Activated T-cell treated with anti-CD3 and anti-CD28 coated beads, Interleukin-2, amount 50 U/mL, for 4 hours (primary cell): ENCODE results near the gene EVI5. TPM values are rescaled to one million over a fixed set of nuclear protein-coding genes. Genes with fewer than 3 reads are reported as not detected.

Experiments
- ATAC-seq, 2 donors: fragments of 200-7000 bp; cut with Tn5 transposase; one replicate each; pipeline ENCODE4 v1.10.0; 2021
- DNase-seq: peaks from one replicate; pipeline ENCODE4 v3.0.0-alpha.2; 2020
- H3K27me3 Mint-ChIP-seq: one replicate; pipeline ENCODE4 v1.8.0; 2021; ENCODE audit warnings: low read depth, mixed read lengths
- H3K36me3 Mint-ChIP-seq: one replicate; pipeline ENCODE4 v1.8.0; 2022; ENCODE audit warnings: mixed read lengths; ENCODE audit not compliant: insufficient read depth
- H3K4me1 Mint-ChIP-seq: one replicate; pipeline ENCODE4 v1.8.0; 2021; ENCODE audit warnings: low read depth, mixed read lengths
- H3K4me3 Mint-ChIP-seq: one replicate; pipeline ENCODE4 v1.8.0; 2021; ENCODE audit warnings: mild to moderate bottlenecking, moderate library complexity, mixed read lengths
- H3K9me3 Mint-ChIP-seq: one replicate; pipeline ENCODE4 v1.8.0; 2021; ENCODE audit warnings: mixed read lengths
- total RNA-seq, 3 donors: library from RNA; stranded (reverse); gene quantifications; one replicate each; pipeline ENCODE4 v1.2.1, GENCODE V29; 2021

Gene EVI5
- 10 to 100 TPM; 28.7 to 32.9 (median 29.8) TPM for total RNA-seq

GRCh38 chr1:92784639-92785500 lies at the start of gene EVI5:
Gene EVI5, minus strand, starts transcription at chr1:92785108. Its CDS starts 48,562 bp downstream, at chr1:92736546.
- DNase-seq (peak; percentile 50), ATAC-seq (peak; percentile 87 to 88)
- no peaks in the 10 kb centered on the region for H3K36me3 Mint-ChIP-seq
- no peaks in the 10 kb centered on the region for H3K9me3 Mint-ChIP-seq
- H3K27me3 Mint-ChIP-seq = peaks cover 43% of the 10 kb centered on the region
- H3K4me3 Mint-ChIP-seq = peak within 1 kb of the TSS; percentile 76
- peaks cover 12% of the 10 kb centered on the region for H3K4me1 Mint-ChIP-seq

- Mint-ChIP-seq H3K4me3 (peak overlapping the region; percentile 94), H3K27me3 (no peaks in the 10 kb centered on the region), H3K4me1 (peaks cover 58% of the 10 kb centered on the region), H3K9me3 (no peaks in the 10 kb centered on the region), H3K36me3 (peaks cover 73% of the 10 kb centered on the region)
- ATAC-seq (no peak), DNase-seq (no peak)
Observed at GRCh38 chr1:92834617-92835016, 49.7 kb upstream of the EVI5 start.

GRCh38 chr1:92833840-92834239 lies 48.9 kb upstream of the EVI5 start:
- peaks cover 68% of the 10 kb centered on the region for H3K36me3 Mint-ChIP-seq
- DNase-seq = no peak
- no peak for ATAC-seq
- H3K9me3 Mint-ChIP-seq = no peaks in the 10 kb centered on the region
- peak overlapping the region; percentile 94 for H3K4me3 Mint-ChIP-seq
- peaks cover 52% of the 10 kb centered on the region for H3K4me1 Mint-ChIP-seq
- H3K27me3 Mint-ChIP-seq = no peaks in the 10 kb centered on the region

GRCh38 chr1:92832537-92833114 lies 47.7 kb upstream of the EVI5 start:
- ATAC-seq (peak; percentile 1 to 3), DNase-seq (no peak)
- peaks cover 40% of the 10 kb centered on the region for H3K4me1 Mint-ChIP-seq
- H3K27me3 Mint-ChIP-seq = no peaks in the 10 kb centered on the region
- no peaks in the 10 kb centered on the region for H3K9me3 Mint-ChIP-seq
- peaks cover 56% of the 10 kb centered on the region for H3K36me3 Mint-ChIP-seq
- H3K4me3 Mint-ChIP-seq = peak overlapping the region; percentile 94

GRCh38 chr1:92831762-92832536 lies 47.0 kb upstream of the EVI5 start, which contains the start of gene RPL5:
Gene RPL5, plus strand, starts transcription at chr1:92832040. Its CDS starts 75 bp downstream, at chr1:92832115.
- Mint-ChIP-seq H3K27me3 (no peaks in the 10 kb centered on the region), H3K4me1 (peaks cover 33% of the 10 kb centered on the region), H3K36me3 (peaks cover 49% of the 10 kb centered on the region), H3K9me3 (no peaks in the 10 kb centered on the region), H3K4me3 (peak within 1 kb of the TSS; percentile 94)
- ATAC-seq (peak; percentile 85 to 87), DNase-seq (peak; percentile 96)

GRCh38 chr1:92831368-92831761 lies 46.5 kb upstream of the EVI5 start:
- Mint-ChIP-seq H3K4me1 (peaks cover 27% of the 10 kb centered on the region), H3K4me3 (peak overlapping the region; percentile 94), H3K36me3 (peaks cover 45% of the 10 kb centered on the region), H3K27me3 (no peaks in the 10 kb centered on the region), H3K9me3 (no peaks in the 10 kb centered on the region)
- DNase-seq (no peak), ATAC-seq (no peak)

- Mint-ChIP-seq H3K4me3 (no peak overlapping the region), H3K27me3 (no peaks in the 10 kb centered on the region), H3K9me3 (no peaks in the 10 kb centered on the region), H3K4me1 (no peaks in the 10 kb centered on the region), H3K36me3 (peaks cover under 1% of the 10 kb centered on the region)
- ATAC-seq (no peak), DNase-seq (no peak)
Observed at GRCh38 chr1:92826792-92827191, 41.9 kb upstream of the EVI5 start.

- Mint-ChIP-seq H3K27me3 (peaks cover 3% of the 10 kb centered on the region), H3K4me3 (no peak overlapping the region), H3K36me3 (no peaks in the 10 kb centered on the region), H3K4me1 (no peaks in the 10 kb centered on the region), H3K9me3 (no peaks in the 10 kb centered on the region)
- no peak for DNase-seq
- no peak for ATAC-seq
Observed at GRCh38 chr1:92822879-92823278, 38.0 kb upstream of the EVI5 start.

- Mint-ChIP-seq H3K27me3 (peaks cover 11% of the 10 kb centered on the region), H3K36me3 (no peaks in the 10 kb centered on the region), H3K9me3 (no peaks in the 10 kb centered on the region), H3K4me3 (no peak overlapping the region), H3K4me1 (no peaks in the 10 kb centered on the region)
- DNase-seq (no peak), ATAC-seq (no peak)
Observed at GRCh38 chr1:92820551-92820950, 35.6 kb upstream of the EVI5 start.

- no peak for DNase-seq
- Mint-ChIP-seq H3K4me3 (no peak overlapping the region), H3K27me3 (peaks cover 11% of the 10 kb centered on the region), H3K9me3 (no peaks in the 10 kb centered on the region), H3K36me3 (no peaks in the 10 kb centered on the region), H3K4me1 (no peaks in the 10 kb centered on the region)
- no peak for ATAC-seq
Observed at GRCh38 chr1:92820024-92820423, 35.1 kb upstream of the EVI5 start.

- peak; percentile 62 to 71 for ATAC-seq
- Mint-ChIP-seq H3K9me3 (no peaks in the 10 kb centered on the region), H3K4me1 (no peaks in the 10 kb centered on the region), H3K27me3 (peaks cover 16% of the 10 kb centered on the region), H3K36me3 (no peaks in the 10 kb centered on the region), H3K4me3 (no peak overlapping the region)
- DNase-seq = no peak
Observed at GRCh38 chr1:92817986-92818764, 33.3 kb upstream of the EVI5 start.

GRCh38 chr1:92817137-92817697 lies 32.3 kb upstream of the EVI5 start:
- DNase-seq (no peak), ATAC-seq (no peak)
- no peaks in the 10 kb centered on the region for H3K4me1 Mint-ChIP-seq
- H3K27me3 Mint-ChIP-seq = peaks cover 16% of the 10 kb centered on the region
- no peaks in the 10 kb centered on the region for H3K36me3 Mint-ChIP-seq
- no peaks in the 10 kb centered on the region for H3K9me3 Mint-ChIP-seq
- no peak overlapping the region for H3K4me3 Mint-ChIP-seq

GRCh38 chr1:92816732-92817131 lies 31.8 kb upstream of the EVI5 start:
- Mint-ChIP-seq H3K4me3 (no peak overlapping the region), H3K9me3 (no peaks in the 10 kb centered on the region), H3K36me3 (no peaks in the 10 kb centered on the region), H3K27me3 (peaks cover 16% of the 10 kb centered on the region), H3K4me1 (no peaks in the 10 kb centered on the region)
- ATAC-seq (no peak), DNase-seq (no peak)
